Stimulated activated CD4-positive, alpha-beta T cell treated with anti-CD3 and anti-CD28 coated beads, Interleukin-4, amount 100 ng/mL, for 1 hour (primary cell): Measurements from ENCODE around the gene RAPGEF6.
"Not testable (repeated sequence)": the region's sequence is repeated elsewhere in the genome, so short reads cannot be mapped to it uniquely, and the experiment has no call there.

Experiments
- DNase-seq: peaks from one replicate; pipeline ENCODE4 v3.0.0-alpha.2; 2020

RAPGEF6 gene

GRCh38 chr5:131607903-131608540, 27.0 kb downstream of the RAPGEF6 start:
- no peak for DNase-seq

- no peak for DNase-seq
Observed at GRCh38 chr5:131607418-131607817, 27.6 kb downstream of the RAPGEF6 start.

DNA sequence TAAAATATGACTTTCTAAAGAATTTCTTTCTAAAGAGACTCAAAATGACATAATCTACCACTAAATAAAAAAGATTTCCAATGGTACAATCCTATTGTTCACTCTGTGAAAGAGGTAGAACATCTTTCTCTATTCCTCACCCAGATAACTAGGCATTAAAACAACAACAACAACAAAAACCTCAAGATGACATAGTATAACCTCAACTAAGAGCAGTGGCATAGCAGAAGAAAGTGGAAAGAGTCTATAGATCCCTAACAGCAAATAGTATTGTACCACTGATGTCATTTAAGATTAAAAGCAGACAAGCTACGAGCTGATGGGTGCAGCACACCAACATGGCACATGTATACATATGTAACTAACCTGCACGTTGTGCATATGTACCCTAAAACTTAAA, 29.9 kb downstream of the RAPGEF6 start:
- DNase-seq = no peak

- DNase-seq = no peak
Observed at GRCh38 chr5:131595088-131596033, 39.7 kb downstream of the RAPGEF6 start.

DNA sequence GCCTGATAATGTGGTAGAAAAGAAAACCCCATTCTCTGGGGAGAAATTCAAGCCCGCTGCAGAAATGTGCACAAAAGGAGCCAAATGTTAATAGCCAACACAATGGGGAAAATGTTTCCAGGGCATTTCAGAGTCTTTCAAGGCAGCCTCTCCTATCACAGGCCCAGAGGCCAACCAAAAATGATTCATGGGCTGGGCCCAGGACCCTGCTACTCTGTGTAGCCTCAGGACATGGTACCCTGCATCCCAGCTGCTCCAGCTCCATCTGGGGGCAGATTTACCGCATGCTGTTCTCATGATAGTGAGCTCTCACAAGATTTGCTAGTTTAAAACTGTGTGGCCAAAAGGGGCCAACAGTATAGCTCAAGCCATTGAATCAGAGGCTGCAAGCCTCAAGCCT, 41.1 kb downstream of the RAPGEF6 start:
- no peak for DNase-seq

DNA sequence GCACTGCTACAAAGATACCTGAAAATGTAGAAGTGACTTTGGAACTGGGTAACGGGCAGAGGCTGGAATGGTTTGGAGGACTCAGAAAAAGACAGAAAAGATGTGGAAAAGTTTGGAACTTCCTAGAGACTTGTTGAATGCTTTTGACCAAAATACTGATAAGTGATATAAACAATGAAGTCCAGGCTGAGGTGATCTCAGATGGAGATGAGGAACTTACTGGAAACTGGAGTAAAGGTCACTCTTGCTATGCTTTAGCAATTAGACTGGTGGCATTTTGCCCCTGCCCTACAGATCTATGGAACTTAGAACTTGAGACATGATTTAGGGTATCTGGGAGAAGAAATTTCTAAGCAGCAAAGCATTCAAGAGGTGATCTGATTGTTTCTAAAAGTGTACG, 41.6 kb downstream of the RAPGEF6 start:
- DNase-seq = not testable (repeated sequence)

- no peak for DNase-seq
Observed at GRCh38 chr5:131589510-131590348, 45.3 kb downstream of the RAPGEF6 start.

GRCh38 chr5:131587541-131587940, 47.5 kb downstream of the RAPGEF6 start:
- DNase-seq = no peak

- DNase-seq = no peak
Observed at GRCh38 chr5:131581702-131582101, 53.3 kb downstream of the RAPGEF6 start.

- DNase-seq = no peak
Observed at GRCh38 chr5:131579917-131580671, 54.9 kb downstream of the RAPGEF6 start.

DNA sequence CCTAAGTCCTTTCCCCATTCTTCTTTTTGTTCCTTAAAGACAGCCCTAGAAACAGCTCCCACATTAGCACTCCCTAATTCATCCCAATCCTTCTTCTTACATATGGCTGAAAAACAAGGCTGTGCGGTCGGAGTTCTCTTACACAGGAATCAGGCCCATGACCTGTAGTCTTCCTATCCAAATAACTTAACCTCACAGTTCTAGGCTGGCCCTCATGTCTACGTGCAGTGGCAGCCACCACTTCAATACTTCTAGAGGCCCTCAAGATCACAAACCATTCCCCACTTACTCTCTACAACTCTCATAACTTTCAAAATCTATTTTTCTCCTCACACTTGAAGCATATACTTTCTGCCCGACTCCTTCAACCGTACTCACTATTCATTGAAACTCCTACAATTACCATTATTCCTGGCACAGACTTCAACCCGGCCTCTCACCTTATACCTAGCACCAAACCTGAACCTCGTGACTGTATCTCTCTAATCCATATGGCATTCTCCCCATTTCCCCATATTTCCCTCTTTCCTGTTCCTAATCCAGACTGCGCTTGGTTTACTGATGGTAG, 59.3 kb downstream of the RAPGEF6 start:
- DNase-seq = no peak

DNA sequence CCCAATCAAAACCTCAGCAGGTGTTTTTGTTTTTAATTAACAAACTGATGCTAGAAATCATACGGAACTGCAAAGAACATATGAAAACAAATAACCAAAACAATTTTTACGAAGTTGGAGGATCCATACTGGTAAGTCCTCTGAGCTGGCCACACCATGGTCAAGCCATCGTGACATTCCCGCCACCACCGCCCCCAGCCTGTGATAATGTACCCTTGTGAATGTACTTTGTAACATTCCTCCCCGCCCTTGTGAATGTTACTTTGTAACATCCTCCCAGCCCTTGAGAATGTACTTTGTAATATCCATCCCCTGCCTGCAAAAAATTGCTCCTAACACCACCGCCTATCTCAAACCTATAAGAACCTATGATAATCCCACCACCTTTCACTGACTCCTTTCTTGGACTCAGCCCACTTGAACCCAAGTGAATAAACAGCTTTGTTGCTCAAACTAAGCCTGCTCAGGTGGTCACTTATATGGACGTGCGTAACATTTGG, 63.3 kb downstream of the RAPGEF6 start:
- no peak for DNase-seq

DNA sequence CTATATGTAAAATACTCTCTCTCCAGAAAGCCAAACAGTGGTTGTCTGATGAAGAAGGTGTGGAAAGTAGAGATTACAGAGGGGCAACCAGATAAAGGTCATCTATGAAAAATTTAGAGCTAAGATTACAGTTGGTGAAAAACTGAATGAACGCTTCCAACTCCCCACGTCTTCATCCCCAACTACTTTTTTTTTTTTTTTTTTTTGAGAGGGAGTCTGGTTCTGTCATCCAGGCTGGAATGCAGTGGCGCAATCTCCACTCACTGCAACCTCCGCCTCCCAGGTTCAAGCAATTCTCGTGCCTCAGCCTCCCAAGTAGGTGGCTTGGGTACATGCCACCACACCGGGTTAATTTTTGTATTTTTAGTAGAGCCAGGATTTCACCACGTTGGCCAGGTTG, 64.3 kb downstream of the RAPGEF6 start:
- DNase-seq = no peak

GRCh38 chr5:131564229-131564652, 70.8 kb downstream of the RAPGEF6 start:
- DNase-seq = no peak

DNA sequence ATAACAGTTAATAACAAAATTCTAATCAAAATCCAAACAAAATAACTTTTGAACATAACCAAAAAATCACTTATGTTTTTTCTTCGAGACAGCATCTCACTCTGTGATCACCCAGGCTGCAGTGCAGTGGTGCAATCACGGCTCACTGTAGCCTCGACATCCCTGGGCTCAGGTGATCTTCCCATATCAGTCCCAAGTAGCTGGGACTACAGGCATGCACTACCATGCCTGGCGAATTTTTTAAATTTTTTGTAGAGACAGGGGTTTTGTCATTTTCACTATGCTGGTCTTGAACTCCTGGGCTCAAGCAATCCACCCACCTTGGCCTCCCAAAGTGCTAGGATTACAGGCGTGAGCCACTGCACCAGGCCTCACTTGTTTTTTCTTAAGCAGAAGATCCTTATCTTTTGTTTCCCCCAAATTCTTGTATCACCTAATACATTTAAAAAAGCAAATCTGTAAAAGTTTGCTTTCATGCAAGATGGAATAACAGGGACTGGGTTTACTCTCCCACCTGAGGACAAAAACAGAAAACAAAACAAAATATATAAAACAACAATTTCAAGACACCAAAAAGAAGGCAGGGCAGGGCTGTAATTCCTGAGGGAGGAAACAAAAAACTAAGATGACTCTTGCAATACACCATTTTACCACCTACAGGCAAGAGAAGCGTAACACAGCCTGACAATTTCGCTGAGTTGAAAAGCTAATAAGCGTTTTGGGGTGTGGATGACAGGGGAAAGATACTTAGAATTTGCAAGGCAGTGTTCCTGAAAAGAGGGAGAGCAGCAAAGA, 71.4 kb downstream of the RAPGEF6 start:
- no peak for DNase-seq

- DNase-seq = no peak
Observed at GRCh38 chr5:131550606-131551005, 84.4 kb downstream of the RAPGEF6 start.

DNA sequence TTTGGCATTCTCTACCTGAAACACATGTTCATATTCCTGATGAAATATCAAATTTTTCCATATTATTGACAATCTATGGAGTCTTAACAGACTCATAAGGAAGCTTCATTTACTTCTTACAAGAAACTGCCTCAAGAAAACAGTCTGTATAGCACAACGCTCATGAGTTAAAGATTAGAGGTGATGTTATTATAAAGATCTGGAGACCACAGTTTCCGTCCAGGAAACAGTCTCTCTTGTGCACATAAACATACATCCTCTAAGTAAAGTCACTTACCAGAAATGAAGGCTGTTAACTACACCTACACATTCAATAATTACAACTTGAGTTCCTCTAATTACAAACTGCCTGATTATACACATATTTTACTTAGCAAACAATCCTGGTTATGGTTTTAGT, 86.9 kb downstream of the RAPGEF6 start:
- DNase-seq = no peak

DNA sequence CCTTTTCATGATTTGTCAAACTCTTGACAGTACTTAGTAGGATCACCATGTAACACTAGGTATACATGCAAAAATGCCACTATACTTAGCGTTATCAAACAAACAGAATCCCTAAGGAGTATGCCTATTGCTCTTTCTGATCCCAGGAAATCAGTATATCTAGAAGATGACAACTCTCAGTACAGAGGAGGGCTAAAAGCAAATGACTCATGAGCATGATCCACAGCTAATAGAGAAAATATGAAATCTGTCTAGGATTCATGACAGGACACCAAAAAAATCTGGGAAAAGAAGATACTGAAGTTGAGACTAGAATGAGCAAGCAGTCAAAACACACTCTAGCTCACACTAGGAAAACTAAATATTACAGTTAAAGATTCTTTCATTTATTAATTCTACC, 89.2 kb downstream of the RAPGEF6 start:
- DNase-seq = no peak

DNA sequence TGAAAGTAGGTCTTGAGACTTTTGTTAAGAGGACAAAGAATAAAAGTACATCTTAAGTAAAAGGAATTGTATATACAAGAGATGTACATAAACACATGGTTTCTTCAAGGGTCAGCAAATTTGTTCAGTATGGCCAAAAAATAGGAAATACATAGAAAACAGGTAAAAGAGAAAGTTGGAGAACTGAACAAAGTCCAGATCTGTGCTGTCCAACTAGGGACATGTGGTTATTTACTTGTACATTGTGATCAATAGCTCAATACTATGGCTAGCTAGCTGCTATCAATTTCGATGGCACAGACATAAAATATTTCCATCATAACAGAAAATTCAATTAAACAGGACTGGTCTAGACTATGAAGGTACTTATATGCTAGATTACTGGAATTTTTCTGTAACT, 92.3 kb downstream of the RAPGEF6 start:
- DNase-seq = no peak

- no peak for DNase-seq
Observed at GRCh38 chr5:131541762-131542161, 93.3 kb downstream of the RAPGEF6 start.

DNA sequence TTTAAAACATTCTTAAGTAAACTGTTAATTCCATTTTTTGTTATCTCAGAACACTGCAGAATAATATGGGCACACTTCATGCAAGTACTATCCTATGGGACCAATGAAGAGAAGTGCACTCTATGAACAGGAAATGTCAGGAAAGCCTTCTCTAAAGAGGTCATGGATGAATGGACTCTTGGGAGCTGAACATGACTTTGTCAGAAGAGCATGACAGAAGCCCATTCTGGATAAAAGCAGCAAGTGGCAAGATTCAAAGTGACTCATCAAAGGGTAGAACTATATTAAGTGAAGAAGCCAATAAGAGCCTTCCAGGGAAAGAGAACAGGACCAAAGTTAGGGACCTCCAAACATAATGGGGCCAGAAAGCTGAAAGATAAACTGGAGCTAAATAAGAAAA, 94.0 kb downstream of the RAPGEF6 start:
- DNase-seq = no peak
